Keratinocyte (primary cell): ENCODE measurements around the gene CHST15. TPM values are rescaled to one million over a fixed set of nuclear protein-coding genes. Genes with fewer than 3 reads are reported as not detected.

Experiments
- DNase-seq: peaks from one replicate; pipeline ENCODE4 v3.0.0-alpha.2; 2011; ENCODE audit warnings: low read depth, missing footprints, low spot score
- FAIRE-seq: peaks from 2 replicates; lab custom pipeline; 2011; peaks lifted over from hg19 to GRCh38; lab: Jason Lieb, UNC
- H2AFZ ChIP-seq: 2 replicates; pipeline ENCODE4 v1.6.0; 2012; ENCODE audit warnings: low read length, control low read depth, inconsistent platforms; ENCODE audit not compliant: control insufficient read depth
- H3K27ac ChIP-seq: 2 replicates; pipeline ENCODE4 v1.5.1; 2011; ENCODE audit warnings: low read length; ENCODE audit not compliant: control insufficient read depth, insufficient read depth
- H3K27me3 ChIP-seq: 3 replicates; pipeline ENCODE4 v1.6.0; 2011; ENCODE audit warnings: low read length; ENCODE audit not compliant: control insufficient read depth, insufficient read depth; ENCODE audit errors: extremely low read depth
- H3K36me3 ChIP-seq, 2 experiments: 2 replicates in 1 of 2; 3 replicates in 1 of 2; pipeline ENCODE4 v1.5.1; 2011; ENCODE audit warnings: low read length in 2 of 2, mild to moderate bottlenecking in 1 of 2; ENCODE audit not compliant: control insufficient read depth in 2 of 2, insufficient read depth in 2 of 2; ENCODE audit errors: extremely low read depth in 1 of 2
- H3K4me1 ChIP-seq: 3 replicates; pipeline ENCODE4 v1.5.1; 2011; ENCODE audit warnings: low read length; ENCODE audit not compliant: control insufficient read depth, insufficient read depth; ENCODE audit errors: extremely low read depth
- H3K4me2 ChIP-seq: 3 replicates; pipeline ENCODE4 v1.6.0; 2011; ENCODE audit warnings: low read depth, low read length; ENCODE audit not compliant: control insufficient read depth, insufficient read depth; ENCODE audit errors: extremely low read depth
- H3K4me3 ChIP-seq, 3 experiments: fragments of 200-600 bp in 1 of 3; sonication (generic) in 1 of 3; 2 replicates in 2 of 3; 3 replicates in 1 of 3; pipeline ENCODE4 v1.5.1; 2011 to 2016; ENCODE audit warnings: low read length in 3 of 3, mild to moderate bottlenecking in 3 of 3, control low read depth in 2 of 3, inconsistent platforms in 1 of 3, low read depth in 1 of 3, mixed read lengths in 1 of 3, mixed run types in 1 of 3, moderate library complexity in 1 of 3; ENCODE audit not compliant: control insufficient read depth in 2 of 3, insufficient read depth in 2 of 3; ENCODE audit errors: extremely low read depth in 1 of 3
- H3K79me2 ChIP-seq: 2 replicates; pipeline ENCODE4 v1.6.0; 2012; ENCODE audit warnings: low read length; ENCODE audit not compliant: control insufficient read depth, insufficient read depth
- H3K9ac ChIP-seq: 3 replicates; pipeline ENCODE4 v1.6.0; 2011; ENCODE audit warnings: low read length; ENCODE audit not compliant: control insufficient read depth, insufficient read depth; ENCODE audit errors: extremely low read depth
- H3K9me1 ChIP-seq: 3 replicates; pipeline ENCODE4 v1.6.0; 2011; ENCODE audit warnings: low read length; ENCODE audit not compliant: control insufficient read depth, insufficient read depth; ENCODE audit errors: extremely low read depth
- H3K9me3 ChIP-seq: 2 replicates; pipeline ENCODE4 v1.5.1; 2012; ENCODE audit warnings: low read depth, low read length; ENCODE audit not compliant: control insufficient read depth
- H4K20me1 ChIP-seq: 3 replicates; pipeline ENCODE4 v1.6.0; 2011; ENCODE audit warnings: low read length; ENCODE audit not compliant: control insufficient read depth, insufficient read depth; ENCODE audit errors: extremely low read depth
- EZH2 ChIP-seq: IDR thresholded peaks from one replicate; pipeline ENCODE4 v1.6.1; 2012; ENCODE audit warnings: inconsistent platforms, mild to moderate bottlenecking, low read length, moderate library complexity
- dilution Hi-C: fragments of 300-500 bp; cut with MboI; formaldehyde crosslinking; loops from one replicate; pipeline ENCODE4 v1.7.0; 2020; ENCODE audit warnings: low sequenced_read_pairs; ENCODE audit not compliant: extremely low pct_ligation_motif_present
- polyA plus RNA-seq, 5 experiments: library from polyadenylated mRNA; depleted of rRNA in 3 of 5; stranded (reverse) in 3 of 5; stranded (forward) in 1 of 5; unstranded in 1 of 5; fragments of >200 nt; gene quantifications; 1 replicate in 1 of 5; 2 replicates in 3 of 5; 3 replicates in 1 of 5; pipeline versions ENCODE4 v1.2.1 to v1.2.3, GENCODE V29; 2011 to 2012; ENCODE audit warnings: missing spikeins in 2 of 5, low read depth in 1 of 5, low replicate concordance in 1 of 5
- TF ChIP-seq, protein P1 (sequence below), 3 experiments: IDR thresholded peaks in 1 of 3; conservative IDR thresholded peaks in 1 of 3; optimal IDR thresholded peaks in 1 of 3; 2 replicates in 2 of 3; 3 replicates in 1 of 3; pipeline versions ENCODE3 to v1.5.1; 2011; ENCODE audit warnings: low read length in 3 of 3, mild to moderate bottlenecking in 3 of 3, moderate library complexity in 2 of 3, control low read depth in 1 of 3, inconsistent platforms in 1 of 3; ENCODE audit not compliant: insufficient read depth in 2 of 3; ENCODE audit errors: extremely low read depth in 1 of 3

The CHST15 gene
- polyA plus RNA-seq, 1 donor (not counting 4 experiments of a cell fraction or from before 2014, with no cell fraction given) = 24.5 TPM

DNA sequence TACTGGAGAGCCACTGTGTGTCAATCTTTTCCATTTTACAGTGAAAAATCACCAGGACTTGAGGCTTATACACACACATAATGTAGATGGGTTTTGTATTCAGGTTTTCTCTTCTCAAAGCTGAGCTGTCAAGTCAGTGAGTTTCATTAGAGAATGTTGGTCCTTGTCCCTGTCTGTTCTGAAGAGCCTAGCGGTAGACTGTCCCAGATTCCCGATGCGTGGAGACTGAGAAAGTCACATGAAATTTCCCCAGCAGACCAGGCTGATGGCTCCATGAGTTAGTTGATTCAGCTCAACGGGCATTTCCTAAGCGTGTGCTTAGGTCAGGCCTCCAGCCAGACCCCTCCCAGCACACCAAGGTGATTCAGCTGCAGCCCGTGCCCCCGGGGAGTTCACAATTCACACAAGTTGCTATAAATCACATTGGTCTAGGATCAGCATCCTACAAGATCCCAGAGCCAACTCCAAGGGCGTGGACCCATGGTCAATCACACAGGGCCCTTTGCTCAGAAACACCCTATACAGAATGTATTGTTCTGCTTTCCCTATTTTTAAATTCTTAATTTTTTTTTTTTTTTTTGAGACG lies 17.2 kb downstream of the CHST15 start:
- Histone ChIP-seq H2AFZ (no peak overlapping the region), H3K9me3 (no peaks in the 10 kb centered on the region), H3K36me3 (peaks cover 0 to 8% of the 10 kb centered on the region in 2 experiments), H3K4me1 (no peaks in the 10 kb centered on the region), H3K9ac (no peak overlapping the region), H3K9me1 (no peaks in the 10 kb centered on the region), H3K27me3 (no peaks in the 10 kb centered on the region), H3K4me3 (no peak overlapping the region), H3K27ac (no peak overlapping the region), H3K4me2 (no peak overlapping the region), H3K79me2 (peaks cover 86% of the 10 kb centered on the region), H4K20me1 (peaks cover 14% of the 10 kb centered on the region)
- FAIRE-seq (no peak), DNase-seq (no peak)
- TF ChIP-seq, protein P1, sequence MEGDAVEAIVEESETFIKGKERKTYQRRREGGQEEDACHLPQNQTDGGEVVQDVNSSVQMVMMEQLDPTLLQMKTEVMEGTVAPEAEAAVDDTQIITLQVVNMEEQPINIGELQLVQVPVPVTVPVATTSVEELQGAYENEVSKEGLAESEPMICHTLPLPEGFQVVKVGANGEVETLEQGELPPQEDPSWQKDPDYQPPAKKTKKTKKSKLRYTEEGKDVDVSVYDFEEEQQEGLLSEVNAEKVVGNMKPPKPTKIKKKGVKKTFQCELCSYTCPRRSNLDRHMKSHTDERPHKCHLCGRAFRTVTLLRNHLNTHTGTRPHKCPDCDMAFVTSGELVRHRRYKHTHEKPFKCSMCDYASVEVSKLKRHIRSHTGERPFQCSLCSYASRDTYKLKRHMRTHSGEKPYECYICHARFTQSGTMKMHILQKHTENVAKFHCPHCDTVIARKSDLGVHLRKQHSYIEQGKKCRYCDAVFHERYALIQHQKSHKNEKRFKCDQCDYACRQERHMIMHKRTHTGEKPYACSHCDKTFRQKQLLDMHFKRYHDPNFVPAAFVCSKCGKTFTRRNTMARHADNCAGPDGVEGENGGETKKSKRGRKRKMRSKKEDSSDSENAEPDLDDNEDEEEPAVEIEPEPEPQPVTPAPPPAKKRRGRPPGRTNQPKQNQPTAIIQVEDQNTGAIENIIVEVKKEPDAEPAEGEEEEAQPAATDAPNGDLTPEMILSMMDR (optimal IDR thresholded peaks at IDR 0.05 in 1 of 3, IDR thresholded peaks at IDR 0.05 in 1 of 3, conservative IDR thresholded peaks at IDR 0.05 in 1 of 3; ENCODE audit: extremely low read depth in 1 of 3, insufficient read depth in 2 of 3, low read length in 3 of 3) = no peak
- no peak for TF ChIP-seq EZH2
- dilution Hi-C loops = no loop called here

DNA sequence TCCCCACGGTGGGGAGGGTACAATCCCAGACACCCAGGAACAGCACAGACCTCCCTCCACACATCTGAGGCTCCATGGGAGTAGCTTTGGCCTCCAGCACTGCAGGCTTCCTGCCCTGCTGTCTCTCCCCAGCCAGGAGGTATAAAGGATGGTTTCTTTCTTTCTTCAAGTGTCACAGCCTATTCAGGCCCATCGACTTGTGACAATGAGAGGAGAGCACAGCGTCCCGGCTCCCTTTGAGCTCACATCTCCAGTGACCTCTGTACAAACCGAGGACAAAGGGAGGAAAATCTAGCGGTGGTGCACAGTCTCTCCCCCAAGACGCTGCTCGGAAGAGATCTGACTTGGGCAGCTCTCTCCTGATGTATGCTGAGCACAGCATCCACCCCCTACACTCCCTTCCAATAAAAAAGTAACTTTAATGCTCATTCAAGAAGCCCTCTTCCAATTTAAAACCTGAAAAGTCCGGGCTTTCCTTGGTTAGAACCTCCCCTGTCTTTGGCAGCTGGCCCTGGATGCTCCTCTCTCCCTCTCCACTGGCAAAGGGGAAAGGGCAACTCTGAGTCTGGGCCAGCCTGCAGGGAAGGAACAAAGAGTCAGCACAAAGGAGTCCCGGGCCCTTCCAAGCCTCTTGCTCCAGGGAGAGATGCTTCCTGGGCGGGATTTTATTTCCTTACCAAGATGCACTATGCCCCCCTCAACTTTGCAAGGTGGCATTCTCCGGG lies 18.0 kb downstream of the CHST15 start:
- Histone ChIP-seq H3K4me1 (no peaks in the 10 kb centered on the region), H3K79me2 (peaks cover 86% of the 10 kb centered on the region), H3K27me3 (no peaks in the 10 kb centered on the region), H3K9ac (no peak overlapping the region), H3K9me1 (no peaks in the 10 kb centered on the region), H3K4me3 (no peak overlapping the region), H3K4me2 (no peak overlapping the region), H3K27ac (no peak overlapping the region), H2AFZ (no peak overlapping the region), H3K36me3 (peaks cover 0 to 6% of the 10 kb centered on the region in 2 experiments), H3K9me3 (no peaks in the 10 kb centered on the region), H4K20me1 (peaks cover 14% of the 10 kb centered on the region)
- no peak for FAIRE-seq
- TF ChIP-seq, protein P1 (optimal IDR thresholded peaks at IDR 0.05 in 1 of 3, IDR thresholded peaks at IDR 0.05 in 1 of 3, conservative IDR thresholded peaks at IDR 0.05 in 1 of 3; ENCODE audit: extremely low read depth in 1 of 3, insufficient read depth in 2 of 3, low read length in 3 of 3) = no peak
- TF ChIP-seq EZH2 = no peak
- DNase-seq = no peak
- dilution Hi-C loops = no loop called here
